Measurements from ENCODE around the gene PRIM2.

GRCh38 chr6:57305761-57306160 is 11.7 kb upstream of the PRIM2 start:
- TF ChIP-seq CTCF (IDR thresholded peaks at IDR 0.05) (no peak), POLR2A (IDR thresholded peaks at IDR 0.05) (no peak)
